Measurements from ENCODE around the gene CD36. TPM values are rescaled to one million over a fixed set of nuclear protein-coding genes. Genes with fewer than 3 reads are reported as not detected.
A peak's percentile ranks its signal among the peaks of the same experiment; 100 is the strongest.

CD36 gene
- total RNA-seq, 3 donors from 2014 or later (not counting 1 experiment from before 2014, with no cell fraction given), result 5.5 to 7.0 (median 6.0) TPM

DNA sequence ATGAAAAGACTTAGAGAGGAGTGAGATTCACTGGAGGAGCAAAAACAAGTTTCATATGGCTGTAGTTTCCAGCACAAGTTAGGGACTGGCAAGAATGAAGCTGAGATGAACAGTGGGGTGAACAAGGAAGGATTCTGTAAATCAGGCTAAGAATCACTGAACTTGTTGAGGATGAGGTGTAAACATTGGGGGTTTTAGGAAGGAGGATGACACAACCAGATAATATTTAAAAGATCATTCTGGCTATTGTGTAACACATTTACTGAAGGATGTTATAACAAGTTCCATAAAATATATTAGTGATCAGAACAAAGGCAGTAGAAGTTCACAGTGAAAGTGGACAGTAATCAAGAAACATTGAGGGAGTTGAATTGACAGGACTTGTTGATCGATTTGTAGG, 68.9 kb downstream of the CD36 start:
- no peak overlapping the region for H3K4me3 ChIP-seq (ENCODE audit: low read length)
- Mint-ChIP-seq H3K4me1 (no peaks in the 10 kb centered on the region), H3K27me3 (ENCODE audit: low read depth in 2 of 2) (no peaks in the 10 kb centered on the region), H3K36me3 (no peaks in the 10 kb centered on the region), H3K4me3 (no peak overlapping the region), H3K9me3 (peaks cover 4 to 11% of the 10 kb centered on the region in 2 donors), H3K27ac (no peak overlapping the region)
- TF ChIP-seq, protein P1, sequence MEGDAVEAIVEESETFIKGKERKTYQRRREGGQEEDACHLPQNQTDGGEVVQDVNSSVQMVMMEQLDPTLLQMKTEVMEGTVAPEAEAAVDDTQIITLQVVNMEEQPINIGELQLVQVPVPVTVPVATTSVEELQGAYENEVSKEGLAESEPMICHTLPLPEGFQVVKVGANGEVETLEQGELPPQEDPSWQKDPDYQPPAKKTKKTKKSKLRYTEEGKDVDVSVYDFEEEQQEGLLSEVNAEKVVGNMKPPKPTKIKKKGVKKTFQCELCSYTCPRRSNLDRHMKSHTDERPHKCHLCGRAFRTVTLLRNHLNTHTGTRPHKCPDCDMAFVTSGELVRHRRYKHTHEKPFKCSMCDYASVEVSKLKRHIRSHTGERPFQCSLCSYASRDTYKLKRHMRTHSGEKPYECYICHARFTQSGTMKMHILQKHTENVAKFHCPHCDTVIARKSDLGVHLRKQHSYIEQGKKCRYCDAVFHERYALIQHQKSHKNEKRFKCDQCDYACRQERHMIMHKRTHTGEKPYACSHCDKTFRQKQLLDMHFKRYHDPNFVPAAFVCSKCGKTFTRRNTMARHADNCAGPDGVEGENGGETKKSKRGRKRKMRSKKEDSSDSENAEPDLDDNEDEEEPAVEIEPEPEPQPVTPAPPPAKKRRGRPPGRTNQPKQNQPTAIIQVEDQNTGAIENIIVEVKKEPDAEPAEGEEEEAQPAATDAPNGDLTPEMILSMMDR (IDR thresholded peaks at IDR 0.05), result no peak
- H3K36me3 ChIP-seq (ENCODE audit: control insufficient read depth, insufficient read depth, low read length), result no peaks in the 10 kb centered on the region
- H3K27ac ChIP-seq (ENCODE audit: low read length), result no peak overlapping the region
- ATAC-seq (no peak), DNase-seq (no peak)
- intact Hi-C loops (cut with micrococcal nuclease), result no loop called here
- WGBS (ENCODE audit: insufficient coverage), result 72% methylated on average over 1 of the region's 1 CpG
- no peaks in the 10 kb centered on the region for H3K9me3 ChIP-seq (ENCODE audit: control insufficient read depth, insufficient read depth, low read length)
- H3K4me1 ChIP-seq (ENCODE audit: control insufficient read depth, insufficient read depth, low read length), result no peaks in the 10 kb centered on the region
- no peaks in the 10 kb centered on the region for H3K27me3 ChIP-seq (ENCODE audit: control insufficient read depth, insufficient read depth, low read length)

DNA sequence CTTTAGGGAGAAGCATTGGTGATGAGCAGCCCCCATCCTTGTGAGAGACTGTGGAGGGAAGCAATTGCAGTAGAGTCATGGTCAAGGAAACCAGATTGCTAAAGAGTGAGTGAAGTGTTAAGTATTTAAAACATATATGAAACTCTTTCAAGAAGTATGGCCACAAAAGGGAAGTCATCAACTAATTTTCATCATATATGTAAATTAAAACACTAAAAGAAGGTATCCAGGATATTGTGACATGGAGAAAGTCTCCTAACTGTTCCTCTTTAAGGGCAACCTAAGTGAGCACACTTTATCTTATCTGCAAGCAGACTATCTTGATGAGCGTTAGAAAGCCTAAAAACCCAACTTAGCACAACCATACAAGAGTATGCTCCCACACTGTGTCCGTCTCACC, 69.7 kb downstream of the CD36 start:
- H3K27me3 Mint-ChIP-seq (ENCODE audit: low read depth in 2 of 2), result no peaks in the 10 kb centered on the region
- intact Hi-C loops (cut with micrococcal nuclease), result no loop called here
- TF ChIP-seq, protein P1 (IDR thresholded peaks at IDR 0.05), result no peak
- no peaks in the 10 kb centered on the region for H3K9me3 ChIP-seq (ENCODE audit: control insufficient read depth, insufficient read depth, low read length)
- no peak overlapping the region for H3K27ac ChIP-seq (ENCODE audit: low read length)
- H3K27me3 ChIP-seq (ENCODE audit: control insufficient read depth, insufficient read depth, low read length), result no peaks in the 10 kb centered on the region
- no peaks in the 10 kb centered on the region for H3K36me3 Mint-ChIP-seq
- H3K4me1 ChIP-seq (ENCODE audit: control insufficient read depth, insufficient read depth, low read length), result no peaks in the 10 kb centered on the region
- H3K9me3 Mint-ChIP-seq, result peaks cover 4 to 10% of the 10 kb centered on the region in 2 donors
- H3K27ac Mint-ChIP-seq, result no peak overlapping the region
- DNase-seq (no peak), ATAC-seq (peak in 1 of 3 donors; percentile 80)
- H3K4me1 Mint-ChIP-seq, result no peaks in the 10 kb centered on the region
- 92% methylated on average over 1 of the region's 2 CpGs for WGBS (ENCODE audit: insufficient coverage)
- H3K4me3 Mint-ChIP-seq, result no peak overlapping the region
- H3K36me3 ChIP-seq (ENCODE audit: control insufficient read depth, insufficient read depth, low read length), result no peaks in the 10 kb centered on the region
- no peak overlapping the region for H3K4me3 ChIP-seq (ENCODE audit: low read length)

DNA sequence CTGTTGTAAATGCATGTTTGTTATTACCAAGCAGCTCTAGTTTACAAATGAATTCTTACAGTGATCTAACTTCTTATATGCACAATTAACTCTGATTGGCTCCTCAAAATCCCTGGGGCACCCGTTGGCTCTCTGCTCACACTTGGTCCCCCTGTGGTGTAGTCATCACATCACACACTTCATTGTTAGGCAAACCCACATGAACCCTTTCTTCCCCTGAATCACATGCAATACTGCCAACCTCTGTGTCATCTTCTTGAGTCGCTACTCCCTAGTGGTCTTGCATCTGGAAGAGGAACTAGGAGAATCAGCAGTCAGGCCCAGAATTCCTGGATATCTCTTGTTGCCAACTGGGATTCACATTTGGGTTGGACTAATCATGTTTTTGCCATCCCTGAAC, 73.1 kb downstream of the CD36 start:
- H3K4me1 ChIP-seq (ENCODE audit: control insufficient read depth, insufficient read depth, low read length), result no peaks in the 10 kb centered on the region
- TF ChIP-seq, protein P1 (IDR thresholded peaks at IDR 0.05), result no peak
- H3K36me3 Mint-ChIP-seq, result no peaks in the 10 kb centered on the region
- H3K4me3 Mint-ChIP-seq, result no peak overlapping the region
- no peak overlapping the region for H3K4me3 ChIP-seq (ENCODE audit: low read length)
- DNase-seq, result no peak
- H3K27me3 ChIP-seq (ENCODE audit: control insufficient read depth, insufficient read depth, low read length), result no peaks in the 10 kb centered on the region
- no peaks in the 10 kb centered on the region for H3K36me3 ChIP-seq (ENCODE audit: control insufficient read depth, insufficient read depth, low read length)
- H3K27ac ChIP-seq (ENCODE audit: low read length), result no peak overlapping the region
- intact Hi-C loops (cut with micrococcal nuclease), result no loop called here
- no peak overlapping the region for H3K27ac Mint-ChIP-seq
- no peaks in the 10 kb centered on the region for H3K4me1 Mint-ChIP-seq
- H3K9me3 ChIP-seq (ENCODE audit: control insufficient read depth, insufficient read depth, low read length), result no peaks in the 10 kb centered on the region
- H3K27me3 Mint-ChIP-seq (ENCODE audit: low read depth in 2 of 2), result no peaks in the 10 kb centered on the region
- H3K9me3 Mint-ChIP-seq, result peaks cover 4 to 5% of the 10 kb centered on the region in 2 donors
- ATAC-seq, result no peak
- 82% methylated on average over 2 of the region's 2 CpGs for WGBS (ENCODE audit: insufficient coverage)

DNA sequence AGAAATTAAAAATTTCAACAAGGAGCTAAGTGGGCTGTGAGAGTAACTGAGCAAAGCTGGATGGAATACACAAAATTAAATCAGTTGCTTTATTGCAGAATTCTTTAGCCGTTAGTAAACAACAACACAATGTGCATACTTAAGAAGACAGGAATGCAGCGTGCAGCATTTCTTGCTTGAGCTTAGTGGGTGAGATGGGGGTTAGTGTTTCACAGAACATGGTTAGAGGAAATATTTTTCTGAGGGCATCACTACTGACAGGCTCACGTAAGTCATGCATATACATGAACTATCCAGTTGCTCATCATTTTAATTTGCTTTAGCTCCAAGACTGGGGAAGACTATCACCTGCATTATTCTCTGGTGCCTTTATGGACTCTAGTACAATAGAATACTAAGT, 80.8 kb downstream of the CD36 start:
- no peak for ATAC-seq
- intact Hi-C loops (cut with micrococcal nuclease), result no loop called here

More for the DNA sequence above, 80.8 kb downstream of the CD36 start:
- Histone ChIP-seq H3K27me3 (ENCODE audit: control insufficient read depth, insufficient read depth, low read length) (no peaks in the 10 kb centered on the region), H3K4me1 (ENCODE audit: control insufficient read depth, insufficient read depth, low read length) (no peaks in the 10 kb centered on the region), H3K9me3 (ENCODE audit: control insufficient read depth, insufficient read depth, low read length) (no peaks in the 10 kb centered on the region), H3K4me3 (ENCODE audit: low read length) (no peak overlapping the region), H3K36me3 (ENCODE audit: control insufficient read depth, insufficient read depth, low read length) (no peaks in the 10 kb centered on the region), H3K27ac (ENCODE audit: low read length) (no peak overlapping the region)
- Mint-ChIP-seq H3K27me3 (ENCODE audit: low read depth in 2 of 2) (no peaks in the 10 kb centered on the region), H3K36me3 (no peaks in the 10 kb centered on the region), H3K4me3 (no peak overlapping the region), H3K4me1 (no peaks in the 10 kb centered on the region), H3K27ac (no peak overlapping the region), H3K9me3 (peaks cover 0 to 2% of the 10 kb centered on the region in 2 donors)
- 94% methylated on average over 2 of the region's 3 CpGs for WGBS (ENCODE audit: insufficient coverage)
- TF ChIP-seq, protein P1 (IDR thresholded peaks at IDR 0.05), result no peak
- no peak for DNase-seq

All from natural killer cell (primary cell).